OCI-LY1 (cell line): ENCODE measurements around the gene NRCAM.

Experiments used
- H2AFZ ChIP-seq: fragments of 200-600 bp; sonication (generic), shearing (Covaris generic); 2 replicates; pipeline ENCODE4 v1.6.0; 2014; ENCODE audit warnings: antibody characterized with exemption, mild to moderate bottlenecking, low read length
- H3F3A ChIP-seq: fragments of 200-600 bp; sonication (generic), shearing (Covaris generic); 2 replicates; pipeline ENCODE4 v1.6.0; 2014; ENCODE audit warnings: mild to moderate bottlenecking, antibody characterized with exemption, low read length, moderate library complexity; ENCODE audit not compliant: insufficient read depth
- H3K27ac ChIP-seq: fragments of 200-600 bp; sonication (generic); 2 replicates; pipeline ENCODE4 v1.5.1; 2014; ENCODE audit warnings: low read length, mixed run types, mild to moderate bottlenecking, low read depth; ENCODE audit not compliant: poor library complexity, severe bottlenecking
- H3K27me3 ChIP-seq: fragments of 200-600 bp; sonication (generic); 2 replicates; pipeline ENCODE4 v1.6.0; 2014; ENCODE audit warnings: antibody characterized with exemption, mild to moderate bottlenecking, low read length, moderate library complexity; ENCODE audit not compliant: insufficient read depth
- H3K36me3 ChIP-seq: fragments of 200-600 bp; sonication (generic); 2 replicates; pipeline ENCODE4 v1.6.1; 2014; ENCODE audit warnings: mild to moderate bottlenecking, antibody characterized with exemption, low read length, moderate library complexity, mixed read lengths; ENCODE audit not compliant: insufficient read depth
- H3K4me1 ChIP-seq: fragments of 200-600 bp; sonication (generic); 2 replicates; pipeline ENCODE4 v1.5.1; 2014; ENCODE audit warnings: mild to moderate bottlenecking, low read length, moderate library complexity; ENCODE audit not compliant: insufficient read depth, severe bottlenecking
- H3K4me2 ChIP-seq: fragments of 200-600 bp; sonication (generic), shearing (Covaris generic); 2 replicates; pipeline ENCODE4 v1.6.1; 2014; ENCODE audit warnings: low read length
- H3K4me3 ChIP-seq: fragments of 200-600 bp; sonication (generic); 2 replicates; pipeline ENCODE4 v1.5.1; 2014; ENCODE audit warnings: low read length, low read depth, mild to moderate bottlenecking, mixed read lengths; ENCODE audit not compliant: poor library complexity, severe bottlenecking
- H3K79me2 ChIP-seq: fragments of 200-600 bp; shearing (Covaris generic); 2 replicates; pipeline ENCODE4 v1.6.1; 2016; ENCODE audit warnings: mixed run types, low read length, mixed read lengths; ENCODE audit not compliant: insufficient read depth
- H3K9ac ChIP-seq: fragments of 200-600 bp; sonication (generic), shearing (Covaris generic); 2 replicates; pipeline ENCODE4 v1.6.1; 2014; ENCODE audit warnings: mild to moderate bottlenecking, low read length, mixed read lengths
- H3K9me2 ChIP-seq: fragments of 200-600 bp; sonication (generic), shearing (Covaris generic); 2 replicates; pipeline ENCODE4 v1.6.1; 2014; ENCODE audit warnings: low read depth, mild to moderate bottlenecking, low read length, mixed read lengths
- H3K9me3 ChIP-seq: fragments of 200-600 bp; shearing (Covaris generic); 2 replicates; pipeline ENCODE4 v1.6.1; 2014; ENCODE audit warnings: low read length, mixed read lengths
- H4K20me1 ChIP-seq: fragments of 200-600 bp; sonication (generic), shearing (Covaris generic); 2 replicates; pipeline ENCODE4 v1.6.0; 2016; ENCODE audit warnings: mild to moderate bottlenecking, low read length; ENCODE audit not compliant: insufficient read depth
- CTCF ChIP-seq: fragments of 200-600 bp; sonication (generic), shearing (Covaris generic); IDR thresholded peaks from 2 replicates; pipeline ENCODE4 v1.5.1; 2017; ENCODE audit warnings: mild to moderate bottlenecking, antibody characterized with exemption, low read length, moderate library complexity, mixed read lengths
- EZH2 ChIP-seq: fragments of 200-600 bp; sonication (generic), shearing (Covaris generic); IDR thresholded peaks from 2 replicates; pipeline ENCODE4 v1.8.0; 2017; ENCODE audit warnings: borderline replicate concordance, mixed run types, mild to moderate bottlenecking, antibody characterized with exemption, low read length, moderate library complexity, mixed read lengths

The NRCAM gene

GRCh38 chr7:108152198-108152597 is 304.0 kb downstream of the NRCAM start:
- H3K9me3 ChIP-seq = no peaks in the 10 kb centered on the region
- no peak overlapping the region for H3K4me2 ChIP-seq
- no peak for TF ChIP-seq CTCF
- TF ChIP-seq EZH2 = no peak
- no peaks in the 10 kb centered on the region for H3K4me1 ChIP-seq
- H2AFZ ChIP-seq = no peak overlapping the region
- no peaks in the 10 kb centered on the region for H3F3A ChIP-seq
- H3K36me3 ChIP-seq = no peaks in the 10 kb centered on the region
- H3K79me2 ChIP-seq = no peaks in the 10 kb centered on the region
- H3K27ac ChIP-seq = no peak overlapping the region
- H3K4me3 ChIP-seq = no peak overlapping the region
- H3K9me2 ChIP-seq = no peaks in the 10 kb centered on the region
- H3K9ac ChIP-seq = no peak overlapping the region
- no peaks in the 10 kb centered on the region for H4K20me1 ChIP-seq
- H3K27me3 ChIP-seq = 0 out of 2 replicates have a peak, but pooled peaks cover 3% of the 10 kb centered on the region

DNA sequence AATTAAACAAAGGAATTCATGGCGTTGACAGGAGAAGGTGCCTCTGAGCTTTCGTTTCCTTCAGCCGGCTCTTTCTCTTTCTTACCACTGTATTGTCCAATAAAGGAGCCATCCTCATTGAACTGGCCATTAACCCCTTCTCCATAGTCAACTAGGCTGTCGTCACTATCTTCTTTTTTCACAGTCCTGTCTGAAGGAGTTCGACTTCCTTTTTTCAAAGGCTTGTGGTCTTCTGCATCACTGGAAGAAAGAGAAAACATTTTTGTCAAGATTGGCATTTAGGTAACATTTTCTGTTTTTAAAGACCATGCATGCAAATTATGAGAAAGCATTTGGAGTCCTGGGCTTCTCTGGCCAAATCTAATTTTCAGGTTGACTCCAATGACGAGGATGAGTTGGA is 306.3 kb downstream of the NRCAM start:
- no peaks in the 10 kb centered on the region for H3K9me3 ChIP-seq
- H3K79me2 ChIP-seq = no peaks in the 10 kb centered on the region
- no peak overlapping the region for H3K4me3 ChIP-seq
- no peaks in the 10 kb centered on the region for H3K9me2 ChIP-seq
- no peaks in the 10 kb centered on the region for H3F3A ChIP-seq
- no peaks in the 10 kb centered on the region for H3K4me1 ChIP-seq
- H3K36me3 ChIP-seq = no peaks in the 10 kb centered on the region
- no peak overlapping the region for H3K4me2 ChIP-seq
- no peaks in the 10 kb centered on the region for H4K20me1 ChIP-seq
- no peak overlapping the region for H2AFZ ChIP-seq
- no peak overlapping the region for H3K27ac ChIP-seq
- TF ChIP-seq CTCF = no peak
- no peak for TF ChIP-seq EZH2
- H3K27me3 ChIP-seq = peaks cover 3% of the 10 kb centered on the region; the same call in 1 of the 2 replicates
- no peak overlapping the region for H3K9ac ChIP-seq

DNA sequence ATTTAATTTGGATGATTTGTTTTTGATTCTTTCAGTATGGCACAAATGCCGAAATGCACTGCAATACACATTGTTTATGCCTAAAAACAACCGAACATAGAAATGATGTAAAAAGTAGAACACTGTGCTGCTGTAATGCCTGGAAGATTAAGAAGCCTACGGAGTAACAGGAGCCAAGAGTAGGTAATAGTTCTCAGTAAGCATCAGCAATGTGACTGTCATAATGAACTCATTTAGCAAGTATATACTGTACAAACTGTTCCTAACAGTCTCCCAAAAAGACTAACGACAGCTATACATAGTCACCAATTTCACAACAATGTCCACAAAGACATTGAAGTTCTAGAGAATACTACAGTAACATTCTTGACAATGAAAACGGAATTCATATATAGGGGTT is 307.1 kb downstream of the NRCAM start:
- no peak overlapping the region for H3K4me2 ChIP-seq
- no peaks in the 10 kb centered on the region for H3K4me1 ChIP-seq
- no peak overlapping the region for H3K4me3 ChIP-seq
- no peaks in the 10 kb centered on the region for H3F3A ChIP-seq
- H3K27ac ChIP-seq = no peak overlapping the region
- no peaks in the 10 kb centered on the region for H3K9me3 ChIP-seq
- no peaks in the 10 kb centered on the region for H3K79me2 ChIP-seq
- no peak overlapping the region for H3K9ac ChIP-seq
- H3K36me3 ChIP-seq = no peaks in the 10 kb centered on the region
- TF ChIP-seq CTCF (no peak), EZH2 (no peak)
- H3K9me2 ChIP-seq = no peaks in the 10 kb centered on the region
- peaks cover 3% of the 10 kb centered on the region; the same call in 1 of the 2 replicates for H3K27me3 ChIP-seq
- no peaks in the 10 kb centered on the region for H4K20me1 ChIP-seq
- no peak overlapping the region for H2AFZ ChIP-seq
